Esophagus squamous epithelium (tissue), 5 donors: Measurements from ENCODE around the gene UPK1B. TPM values are rescaled to one million over a fixed set of nuclear protein-coding genes. Genes with fewer than 3 reads are reported as not detected.

Source experiments
- DNase-seq: peaks from one replicate; lab custom pipeline; 2025; lab: John Stamatoyannopoulos, UW
- H3K27ac ChIP-seq, 4 donors: fragments of 200-600 bp; sonication (generic); one replicate each; pipeline ENCODE4 v1.5.1; 2016 to 2019; ENCODE audit warnings: mild to moderate bottlenecking in 1 of 4
- H3K27me3 ChIP-seq, 4 donors: fragments of 200-600 bp; sonication (generic); 1 replicate in 3 of 4; 2 replicates in 1 of 4; pipeline versions ENCODE4 v1.5.1 to v1.6.0; 2017 to 2021; ENCODE audit warnings: antibody characterized with exemption in 1 of 4
- H3K36me3 ChIP-seq, 3 donors: fragments of 200-600 bp; sonication (generic); one replicate each; pipeline ENCODE4 v1.5.1; 2016 to 2019
- H3K4me1 ChIP-seq, 3 donors: fragments of 200-600 bp; sonication (generic); one replicate each; pipeline ENCODE4 v1.5.1; 2017 to 2019
- H3K4me3 ChIP-seq, 4 donors: fragments of 200-600 bp; sonication (generic); 1 replicate in 3 of 4; 2 replicates in 1 of 4; pipeline ENCODE4 v1.5.1; 2016 to 2019; ENCODE audit warnings: mild to moderate bottlenecking in 2 of 4, moderate library complexity in 1 of 4
- H3K9me3 ChIP-seq, 3 donors: fragments of 200-600 bp; sonication (generic); one replicate each; pipeline ENCODE4 v1.5.1; 2016 to 2019
- POLR2A ChIP-seq, 4 donors: fragments of 450-650 bp; IDR thresholded peaks; one replicate each; pipeline ENCODE4 v1.6.1; 2017; ENCODE audit warnings: antibody characterized with exemption in 4 of 4, mild to moderate bottlenecking in 4 of 4, moderate library complexity in 3 of 4
- WGBS, 2 donors: methylation state at CpG; one replicate each; pipeline ENCODE4 v1.1.5; 2018; 5-methylcytosine and 5-hydroxymethylcytosine counted together
- intact Hi-C: fragments of 100-400 bp; cut with DNase I; formaldehyde crosslinking; loops from one replicate; pipeline ENCODE4 v1.15.0; 2022
- total RNA-seq, 4 donors: library from RNA; depleted of rRNA; stranded (reverse); fragments of >200 nt; gene quantifications; one replicate each; pipeline ENCODE4 v1.1.0, GENCODE V29; 2016
- TF ChIP-seq, protein P1 (sequence below), 6 experiments: fragments of 450-650 bp in 4 of 6; fragments of 200-600 bp in 2 of 6; sonication (generic) in 2 of 6; IDR thresholded peaks; one replicate each; pipeline ENCODE4 v1.5.1; 2016 to 2019; ENCODE audit warnings: antibody characterized with exemption in 6 of 6, mild to moderate bottlenecking in 4 of 6, moderate library complexity in 4 of 6
- donor health status: DM: yes; HTN: yes; CAD: no.

UPK1B gene
- total RNA-seq, 4 donors from 2014 or later, result 0.26 to 5.9 (median 2.6) TPM

DNA sequence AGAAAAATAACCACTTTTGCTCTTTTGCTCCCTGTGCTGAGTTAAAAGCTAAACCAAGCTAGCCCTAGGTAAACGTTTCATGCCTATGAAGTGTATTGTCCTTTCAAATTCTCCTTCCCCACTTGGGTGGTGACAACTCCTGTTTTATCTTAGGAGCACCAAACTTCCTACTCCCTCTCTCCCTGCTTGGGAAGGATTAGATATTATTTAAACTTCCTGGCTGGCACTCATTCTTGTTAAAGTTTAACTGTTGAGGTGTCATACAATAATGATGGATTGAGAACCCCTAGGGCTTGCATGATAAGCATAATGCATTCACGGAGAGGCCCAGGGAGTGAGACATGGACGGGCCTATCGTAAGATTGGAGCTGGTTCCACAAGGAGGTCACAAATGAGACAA lies 37.8 kb downstream of the UPK1B start:
- no peak overlapping the region for H3K27ac ChIP-seq
- no peak for TF ChIP-seq POLR2A (IDR thresholded peaks at IDR 0.05)
- TF ChIP-seq, protein P1, sequence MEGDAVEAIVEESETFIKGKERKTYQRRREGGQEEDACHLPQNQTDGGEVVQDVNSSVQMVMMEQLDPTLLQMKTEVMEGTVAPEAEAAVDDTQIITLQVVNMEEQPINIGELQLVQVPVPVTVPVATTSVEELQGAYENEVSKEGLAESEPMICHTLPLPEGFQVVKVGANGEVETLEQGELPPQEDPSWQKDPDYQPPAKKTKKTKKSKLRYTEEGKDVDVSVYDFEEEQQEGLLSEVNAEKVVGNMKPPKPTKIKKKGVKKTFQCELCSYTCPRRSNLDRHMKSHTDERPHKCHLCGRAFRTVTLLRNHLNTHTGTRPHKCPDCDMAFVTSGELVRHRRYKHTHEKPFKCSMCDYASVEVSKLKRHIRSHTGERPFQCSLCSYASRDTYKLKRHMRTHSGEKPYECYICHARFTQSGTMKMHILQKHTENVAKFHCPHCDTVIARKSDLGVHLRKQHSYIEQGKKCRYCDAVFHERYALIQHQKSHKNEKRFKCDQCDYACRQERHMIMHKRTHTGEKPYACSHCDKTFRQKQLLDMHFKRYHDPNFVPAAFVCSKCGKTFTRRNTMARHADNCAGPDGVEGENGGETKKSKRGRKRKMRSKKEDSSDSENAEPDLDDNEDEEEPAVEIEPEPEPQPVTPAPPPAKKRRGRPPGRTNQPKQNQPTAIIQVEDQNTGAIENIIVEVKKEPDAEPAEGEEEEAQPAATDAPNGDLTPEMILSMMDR (IDR thresholded peaks at IDR 0.05), result no peak
- H3K27me3 ChIP-seq, result no peaks in the 10 kb centered on the region
- H3K4me1 ChIP-seq, result peaks cover 0 to 16% (median 8%) of the 10 kb centered on the region in 3 donors
- no peaks in the 10 kb centered on the region for H3K9me3 ChIP-seq
- 32 to 46% methylated on average over 4 of the region's 4 CpGs for WGBS, 2 donors
- H3K36me3 ChIP-seq, result peaks cover 0 to 72% (median 9%) of the 10 kb centered on the region in 3 donors
- intact Hi-C loops, result no loop called here
- no peak overlapping the region for H3K4me3 ChIP-seq
- no peak for DNase-seq

DNA sequence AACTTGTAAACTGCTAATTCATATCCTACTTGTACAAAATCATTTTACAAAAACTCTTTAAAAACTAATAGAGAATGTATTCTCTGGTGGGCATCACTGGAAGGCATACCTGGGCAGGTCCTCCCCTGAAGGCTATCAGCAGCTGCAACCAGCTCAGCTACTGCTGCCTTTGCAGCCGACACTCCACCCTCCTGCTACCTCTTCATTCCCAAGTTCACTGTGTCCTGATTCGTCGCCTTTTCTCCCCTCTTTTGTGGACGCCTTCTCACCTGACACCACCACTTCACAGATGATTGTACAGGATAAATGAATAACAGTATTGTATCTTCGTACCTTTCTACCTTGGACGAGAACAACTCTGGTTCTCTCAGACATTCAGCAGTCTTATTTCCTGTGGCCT lies 38.4 kb downstream of the UPK1B start:
- no peak for DNase-seq
- Histone ChIP-seq H3K4me3 (no peak overlapping the region), H3K36me3 (peaks cover 0 to 78% (median 9%) of the 10 kb centered on the region in 3 donors), H3K27me3 (no peaks in the 10 kb centered on the region), H3K9me3 (no peaks in the 10 kb centered on the region), H3K27ac (no peak overlapping the region), H3K4me1 (peaks cover 0 to 10% (median 3%) of the 10 kb centered on the region in 3 donors)
- intact Hi-C loops, result no loop called here
- 85 to 91% methylated on average over 6 of the region's 6 CpGs for WGBS, 2 donors
- TF ChIP-seq POLR2A (IDR thresholded peaks at IDR 0.05), result no peak
- TF ChIP-seq, protein P1 (IDR thresholded peaks at IDR 0.05), result no peak

DNA sequence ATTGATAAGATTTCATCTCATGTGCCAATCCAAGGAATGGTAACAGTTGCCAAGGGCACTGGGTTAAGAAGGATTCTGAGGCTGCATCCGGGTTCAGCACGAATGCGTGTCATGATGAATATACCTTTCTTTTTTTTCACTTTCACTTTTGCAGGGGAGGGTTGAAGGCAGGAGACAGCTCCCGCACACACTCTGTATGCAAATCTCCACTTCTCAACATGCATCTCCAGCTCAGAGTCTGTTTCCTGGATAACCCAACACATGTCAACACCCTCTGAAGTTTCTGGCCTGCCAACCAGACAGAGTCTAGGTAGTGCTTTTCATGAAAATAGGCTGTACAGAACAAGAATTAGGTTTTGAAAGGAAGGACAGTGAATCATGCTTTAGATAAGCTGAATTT lies 45.7 kb downstream of the UPK1B start:
- no peak for DNase-seq
- H3K27ac ChIP-seq, result no peak overlapping the region
- H3K4me3 ChIP-seq, result no peak overlapping the region
- TF ChIP-seq POLR2A (IDR thresholded peaks at IDR 0.05), result no peak
- TF ChIP-seq, protein P1 (IDR thresholded peaks at IDR 0.05), result no peak
- no peaks in the 10 kb centered on the region for H3K4me1 ChIP-seq
- intact Hi-C loops, result no loop called here
- peaks cover 0 to 100% (median 20%) of the 10 kb centered on the region in 3 donors for H3K36me3 ChIP-seq
- 55 to 83% methylated on average over 4 of the region's 4 CpGs for WGBS, 2 donors
- no peaks in the 10 kb centered on the region for H3K9me3 ChIP-seq
- no peaks in the 10 kb centered on the region for H3K27me3 ChIP-seq

DNA sequence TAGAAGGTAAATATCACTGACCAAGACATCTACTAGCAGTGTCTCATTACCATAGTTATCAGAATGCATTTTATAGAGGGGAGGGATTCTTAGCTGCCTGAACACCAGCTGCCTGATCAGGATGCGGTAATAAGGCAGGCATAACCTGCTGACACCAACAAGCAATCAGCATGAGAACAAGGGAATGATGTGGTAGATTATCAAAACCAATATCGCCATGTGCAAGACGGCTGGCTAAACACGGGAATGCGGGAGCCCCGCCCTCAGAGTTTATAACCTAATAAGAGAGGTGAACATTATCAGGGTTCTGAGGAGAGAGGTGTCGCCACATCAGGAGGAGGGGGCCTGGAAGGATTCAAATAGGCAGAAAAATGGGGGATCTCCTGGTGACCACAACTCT lies 46.8 kb downstream of the UPK1B start:
- H3K27me3 ChIP-seq, result no peaks in the 10 kb centered on the region
- WGBS, 2 donors, result 84 to 86% methylated on average over 7 of the region's 7 CpGs
- TF ChIP-seq POLR2A (IDR thresholded peaks at IDR 0.05), result no peak
- TF ChIP-seq, protein P1 (IDR thresholded peaks at IDR 0.05), result no peak
- H3K4me1 ChIP-seq, result no peaks in the 10 kb centered on the region
- no peaks in the 10 kb centered on the region for H3K9me3 ChIP-seq
- no peak overlapping the region for H3K27ac ChIP-seq
- DNase-seq, result no peak
- H3K4me3 ChIP-seq, result no peak overlapping the region
- intact Hi-C loops, result no loop called here
- H3K36me3 ChIP-seq, result peaks cover 0 to 99% (median 20%) of the 10 kb centered on the region in 3 donors

DNA sequence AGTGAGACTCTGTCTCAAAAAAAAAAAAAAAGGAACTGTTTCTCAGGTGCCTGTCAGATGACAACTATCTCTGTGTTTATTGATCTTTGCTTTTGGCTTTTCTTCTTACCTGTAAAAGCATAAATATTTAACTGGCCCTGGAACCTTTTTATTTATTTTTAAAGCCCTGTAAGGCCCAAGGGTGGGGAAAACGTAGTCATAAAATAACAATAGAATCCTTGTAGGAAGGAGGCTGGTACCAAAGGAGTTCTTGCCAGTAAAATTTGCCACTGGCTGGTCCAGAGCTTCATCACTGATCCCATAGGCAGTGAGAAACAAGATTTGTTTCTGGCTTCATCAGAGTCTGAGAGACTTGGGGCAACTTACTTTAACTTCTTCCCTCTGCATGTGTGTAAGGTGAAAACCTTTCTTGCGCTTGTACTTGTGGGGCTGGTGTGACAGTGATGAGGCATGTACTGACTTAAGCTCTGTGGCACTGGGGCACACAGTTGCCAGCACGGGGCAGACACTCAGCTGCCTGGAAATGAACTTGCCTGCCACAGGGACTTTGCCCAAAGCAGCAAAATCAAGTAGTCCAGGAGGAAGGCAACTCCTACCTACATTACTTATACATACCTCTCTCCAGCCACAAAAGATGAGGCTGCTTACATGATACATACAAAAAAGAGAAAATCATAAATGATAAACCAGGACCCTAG lies 47.7 kb downstream of the UPK1B start:
- H3K4me3 ChIP-seq, result no peak overlapping the region
- 73 to 75% methylated on average over 3 of the region's 3 CpGs for WGBS, 2 donors

More for the DNA sequence above, 47.7 kb downstream of the UPK1B start:
- TF ChIP-seq, protein P1 (IDR thresholded peaks at IDR 0.05), result no peak
- peaks cover 0 to 99% (median 20%) of the 10 kb centered on the region in 3 donors for H3K36me3 ChIP-seq
- intact Hi-C loops, result no loop called here
- H3K4me1 ChIP-seq, result no peaks in the 10 kb centered on the region
- no peaks in the 10 kb centered on the region for H3K9me3 ChIP-seq
- no peaks in the 10 kb centered on the region for H3K27me3 ChIP-seq
- H3K27ac ChIP-seq, result no peak overlapping the region
- no peak for DNase-seq
